NCI-H1694 (cell line): Measurements from ENCODE around the gene MPO.

ENCODE experiments used
- DNase-seq: peaks from one replicate; lab custom pipeline; 2025; lab: John Stamatoyannopoulos, UW

MPO gene

GRCh38 chr17:58265902-58266875 lies 14.5 kb downstream of the MPO start:
- DNase-seq: no peak

GRCh38 chr17:58265271-58265670 lies 15.5 kb downstream of the MPO start:
- DNase-seq: no peak

- DNase-seq: no peak
Observed at GRCh38 chr17:58264407-58265103, 16.2 kb downstream of the MPO start.

GRCh38 chr17:58263773-58264172 lies 17.0 kb downstream of the MPO start:
- no peak for DNase-seq

GRCh38 chr17:58262149-58262548 lies 18.6 kb downstream of the MPO start:
- DNase-seq: no peak

GRCh38 chr17:58254803-58255202 lies 25.9 kb downstream of the MPO start:
- DNase-seq: no peak

GRCh38 chr17:58253082-58253481 lies 27.7 kb downstream of the MPO start:
- no peak for DNase-seq

GRCh38 chr17:58252141-58252540 lies 28.6 kb downstream of the MPO start:
- DNase-seq: no peak

- no peak for DNase-seq
Observed at GRCh38 chr17:58250344-58251011, 30.3 kb downstream of the MPO start.

GRCh38 chr17:58249270-58250133 lies 31.2 kb downstream of the MPO start:
- peak; percentile 43 for DNase-seq

GRCh38 chr17:58248955-58249269 lies 31.8 kb downstream of the MPO start:
- DNase-seq: no peak

GRCh38 chr17:58247511-58248363 lies 33.0 kb downstream of the MPO start:
- no peak for DNase-seq

GRCh38 chr17:58246781-58247180 lies 34.0 kb downstream of the MPO start:
- DNase-seq: no peak

- no peak for DNase-seq
Observed at GRCh38 chr17:58246104-58246740, 34.5 kb downstream of the MPO start.

- DNase-seq: no peak
Observed at GRCh38 chr17:58245428-58246103, 35.2 kb downstream of the MPO start.

GRCh38 chr17:58244963-58245362 lies 35.8 kb downstream of the MPO start:
- no peak for DNase-seq

- no peak for DNase-seq
Observed at GRCh38 chr17:58242171-58242784, 38.5 kb downstream of the MPO start.

- DNase-seq: no peak
Observed at GRCh38 chr17:58239987-58240386, 40.7 kb downstream of the MPO start.

- DNase-seq: no peak
Observed at GRCh38 chr17:58238147-58238634, 42.5 kb downstream of the MPO start, which contains the start of gene LPO. Gene LPO, plus strand, starts transcription at chr17:58238584. Its CDS starts 4,396 bp downstream, at chr17:58242980.
